GM12872 (cell line): Measurements from ENCODE around the gene GPR151.
A peak's percentile ranks its signal among the peaks of the same experiment; 100 is the strongest.

ENCODE experiments used
- TF ChIP-seq, protein P1 (sequence below): IDR thresholded peaks from 3 replicates; pipeline ENCODE4 v1.5.1; 2011; ENCODE audit warnings: low read depth, mild to moderate bottlenecking, low read length, moderate library complexity; ENCODE audit not compliant: insufficient read depth

GPR151 gene

DNA sequence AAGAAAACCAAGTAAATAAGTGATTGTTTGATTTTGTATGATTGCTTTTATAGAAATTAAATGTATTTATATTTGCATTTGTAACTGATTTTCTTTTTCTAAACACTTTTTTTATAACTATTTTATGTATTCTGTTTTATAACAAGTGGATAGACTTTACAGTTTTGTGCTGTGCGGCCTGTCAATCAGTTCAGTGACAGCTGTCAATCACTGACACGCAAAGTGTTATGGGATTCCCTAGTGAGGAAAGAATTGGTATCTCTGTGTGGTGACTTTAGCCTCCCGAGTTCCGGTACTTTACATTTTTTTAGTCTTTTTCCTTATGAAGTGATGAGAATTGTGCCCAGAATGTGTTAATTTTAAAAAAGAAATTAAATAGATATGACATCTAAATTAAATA, 16.3 kb downstream of the GPR151 start:
- TF ChIP-seq, protein P1, sequence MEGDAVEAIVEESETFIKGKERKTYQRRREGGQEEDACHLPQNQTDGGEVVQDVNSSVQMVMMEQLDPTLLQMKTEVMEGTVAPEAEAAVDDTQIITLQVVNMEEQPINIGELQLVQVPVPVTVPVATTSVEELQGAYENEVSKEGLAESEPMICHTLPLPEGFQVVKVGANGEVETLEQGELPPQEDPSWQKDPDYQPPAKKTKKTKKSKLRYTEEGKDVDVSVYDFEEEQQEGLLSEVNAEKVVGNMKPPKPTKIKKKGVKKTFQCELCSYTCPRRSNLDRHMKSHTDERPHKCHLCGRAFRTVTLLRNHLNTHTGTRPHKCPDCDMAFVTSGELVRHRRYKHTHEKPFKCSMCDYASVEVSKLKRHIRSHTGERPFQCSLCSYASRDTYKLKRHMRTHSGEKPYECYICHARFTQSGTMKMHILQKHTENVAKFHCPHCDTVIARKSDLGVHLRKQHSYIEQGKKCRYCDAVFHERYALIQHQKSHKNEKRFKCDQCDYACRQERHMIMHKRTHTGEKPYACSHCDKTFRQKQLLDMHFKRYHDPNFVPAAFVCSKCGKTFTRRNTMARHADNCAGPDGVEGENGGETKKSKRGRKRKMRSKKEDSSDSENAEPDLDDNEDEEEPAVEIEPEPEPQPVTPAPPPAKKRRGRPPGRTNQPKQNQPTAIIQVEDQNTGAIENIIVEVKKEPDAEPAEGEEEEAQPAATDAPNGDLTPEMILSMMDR, result no peak

DNA sequence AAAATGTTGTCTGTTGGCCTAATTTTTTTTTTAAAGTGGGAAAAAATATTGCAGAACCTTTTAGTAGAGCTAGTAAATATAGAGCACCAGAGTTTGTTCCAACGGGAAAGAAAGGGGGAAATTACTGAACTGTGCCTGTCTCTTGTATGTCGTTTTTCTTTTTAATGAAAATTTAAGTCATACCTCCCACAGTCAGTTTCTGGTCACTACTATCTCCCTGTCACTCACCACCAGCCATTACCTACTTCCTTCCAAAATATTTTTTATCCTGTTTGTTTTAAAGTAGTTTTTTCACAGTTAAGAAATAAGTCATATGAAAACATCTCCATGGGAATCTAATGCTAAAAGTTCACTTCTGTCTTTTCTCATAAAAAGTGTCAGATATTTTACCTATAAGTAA, 21.3 kb downstream of the GPR151 start:
- TF ChIP-seq, protein P1, result no peak

DNA sequence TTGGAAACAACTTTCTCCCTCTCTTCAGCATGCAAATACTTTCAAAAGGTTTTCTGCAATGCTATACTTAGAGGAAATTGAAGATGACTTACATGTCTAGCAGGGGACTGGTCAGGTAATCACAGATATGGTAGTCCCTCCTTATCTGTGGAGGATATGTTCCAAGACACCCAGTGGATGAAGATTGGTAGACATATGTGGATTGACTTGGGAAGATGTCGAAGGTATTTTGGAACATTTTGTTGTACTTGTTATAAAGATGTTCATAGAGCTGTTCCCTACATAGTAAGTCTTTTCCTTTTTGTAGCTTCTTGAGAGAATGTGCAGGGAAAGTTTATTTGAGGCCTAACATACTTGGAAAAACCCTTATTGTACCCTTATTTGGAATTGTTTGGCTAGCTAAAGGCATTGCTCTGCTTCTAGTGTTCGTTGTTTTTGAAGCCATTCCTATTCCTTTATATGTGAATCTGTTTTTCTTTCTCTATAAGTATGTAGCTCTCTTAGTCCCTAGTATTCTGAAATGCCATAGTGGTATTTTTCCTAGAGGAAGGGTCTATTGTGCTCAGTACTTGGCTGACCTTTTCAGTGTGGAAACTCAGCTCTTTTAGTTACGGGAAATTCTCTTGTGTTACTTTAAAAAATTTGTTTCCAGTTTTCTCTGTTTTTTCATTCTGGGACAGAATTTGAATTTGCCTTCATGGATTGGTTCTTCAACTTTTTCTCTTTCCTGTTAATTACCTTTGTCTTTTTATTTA, 25.7 kb downstream of the GPR151 start:
- TF ChIP-seq, protein P1, result no peak

DNA sequence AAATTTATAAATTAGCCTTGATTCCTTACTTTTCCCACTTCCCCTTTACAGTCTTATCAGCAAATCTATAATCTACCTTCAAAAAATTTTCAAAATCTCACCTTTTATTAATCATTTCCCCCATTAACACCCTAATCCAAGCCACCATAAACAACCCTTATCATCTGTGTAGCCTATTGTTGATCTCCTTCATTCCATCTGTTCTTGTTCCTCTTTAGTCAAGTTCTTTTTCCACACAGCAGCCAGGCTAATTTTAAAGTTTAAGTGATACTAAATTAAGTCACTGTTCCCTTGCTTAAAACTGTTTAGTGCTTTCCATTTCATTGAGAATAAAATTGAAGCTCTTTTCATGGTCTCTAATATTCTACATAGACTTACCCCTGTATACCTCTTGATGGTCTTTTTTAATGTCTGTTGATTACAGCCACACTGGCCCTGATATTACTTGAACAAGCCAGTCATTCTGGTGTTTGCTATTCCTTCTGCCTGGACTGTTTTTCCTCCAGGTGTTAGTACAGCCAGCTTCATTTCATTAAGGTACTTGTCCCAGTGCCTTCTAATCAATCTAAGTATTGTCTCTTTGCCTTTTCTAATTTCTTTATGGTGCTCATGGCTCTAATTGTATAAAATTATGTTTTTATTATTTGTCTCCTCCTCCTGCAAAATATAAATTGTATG, 31.1 kb downstream of the GPR151 start:
- TF ChIP-seq, protein P1, result no peak

DNA sequence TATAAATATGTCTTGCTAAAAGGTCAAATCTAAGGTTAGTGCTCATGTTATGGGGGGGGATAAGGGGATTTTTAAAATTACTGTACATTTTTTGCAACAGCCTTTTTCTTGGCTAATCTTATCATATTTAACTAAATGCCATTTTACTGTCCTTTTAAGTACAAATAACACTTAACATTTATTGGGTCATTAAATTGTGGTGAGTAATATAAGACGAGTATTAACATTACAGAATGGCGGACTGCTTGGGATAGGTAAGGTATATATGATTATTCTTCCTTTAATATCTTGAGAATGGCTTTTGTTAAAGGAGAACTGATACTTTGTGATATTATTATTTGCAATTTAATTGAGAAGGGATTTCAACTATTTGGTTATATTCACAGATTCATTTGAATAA, 33.2 kb downstream of the GPR151 start:
- TF ChIP-seq, protein P1, result no peak

DNA sequence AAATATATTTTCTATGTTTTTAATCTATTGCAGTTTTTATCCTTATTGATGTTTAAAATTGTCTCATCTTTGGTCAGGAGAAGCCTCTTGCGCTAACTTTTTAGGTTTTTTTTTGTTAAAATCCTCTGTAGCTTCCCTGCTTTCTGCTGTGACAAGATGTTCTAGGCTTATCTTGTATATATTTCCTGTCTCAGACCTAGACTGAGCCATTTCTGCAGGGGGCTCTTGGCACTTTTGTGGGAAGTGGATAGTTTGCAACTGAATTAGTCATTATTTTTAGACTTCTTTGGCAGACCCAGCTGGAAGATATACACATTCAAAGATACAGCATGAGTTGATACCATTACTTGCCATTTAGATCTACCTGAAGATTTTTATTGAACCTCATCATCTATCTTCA, 40.1 kb downstream of the GPR151 start:
- TF ChIP-seq, protein P1, result no peak

DNA sequence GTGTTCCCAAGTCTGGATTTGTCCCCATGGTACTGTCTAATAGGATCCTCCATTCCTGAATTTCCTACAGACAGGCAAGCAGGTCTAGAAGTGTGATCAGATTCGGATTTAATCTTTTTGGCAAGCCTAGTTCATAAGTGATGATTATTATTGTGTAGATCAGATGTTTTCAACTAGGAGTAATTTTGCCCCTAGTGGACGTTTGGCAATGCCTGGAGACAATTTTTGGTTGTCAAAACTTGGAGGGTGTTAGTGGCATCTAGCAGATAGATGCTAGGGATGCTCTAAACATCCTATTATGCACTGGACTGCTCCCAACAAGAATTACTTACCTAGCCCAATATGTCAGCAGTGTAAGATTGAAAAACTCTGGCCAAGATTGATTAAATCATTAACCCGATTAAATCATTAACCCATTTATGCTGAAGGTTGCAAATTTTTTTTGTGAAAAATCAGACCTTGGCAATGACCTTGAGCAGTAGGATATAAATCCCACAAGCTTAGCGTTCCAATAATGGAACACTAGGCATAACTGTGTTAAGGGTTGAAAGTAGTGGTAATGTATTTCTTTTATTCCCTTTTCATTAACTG, 40.7 kb downstream of the GPR151 start:
- TF ChIP-seq, protein P1, result peak; percentile 47; the same call in 2 of the 3 replicates
